ENCODE measurements around the gene TTLL11. TPM values are rescaled to one million over a fixed set of nuclear protein-coding genes. Genes with fewer than 3 reads are reported as not detected.

TTLL11 gene
- total and polyA plus RNA-seq, 2 experiments from 2014 or later, result 0.57 to 1.4 TPM

DNA sequence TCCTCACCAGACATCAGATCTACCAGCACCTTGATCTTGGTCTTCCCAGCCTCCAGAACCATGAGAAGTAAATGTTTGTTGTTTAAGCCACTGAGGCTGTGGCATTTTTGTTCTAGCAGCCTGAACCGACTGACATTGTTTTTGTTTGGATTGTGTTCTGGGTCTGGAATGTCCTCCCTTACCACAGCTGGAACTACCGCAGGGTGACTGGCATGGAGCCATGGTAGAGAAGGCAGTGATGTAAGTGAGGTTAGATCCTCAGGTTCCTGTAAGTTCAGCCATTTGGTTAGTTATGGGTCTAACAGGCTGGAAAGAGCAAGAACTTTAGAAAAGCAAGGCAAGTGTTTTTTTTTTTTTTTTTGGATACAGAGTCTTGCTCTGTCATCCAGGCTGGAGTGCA, 232.4 kb downstream of the TTLL11 start:
- H3K36me3 ChIP-seq (ENCODE audit: insufficient read depth), result no peaks in the 10 kb centered on the region

More for the DNA sequence above, 232.4 kb downstream of the TTLL11 start:
- no peak for TF ChIP-seq REST (IDR thresholded peaks at IDR 0.05; ENCODE audit: unreplicated experiment)
- TF ChIP-seq, protein P1, sequence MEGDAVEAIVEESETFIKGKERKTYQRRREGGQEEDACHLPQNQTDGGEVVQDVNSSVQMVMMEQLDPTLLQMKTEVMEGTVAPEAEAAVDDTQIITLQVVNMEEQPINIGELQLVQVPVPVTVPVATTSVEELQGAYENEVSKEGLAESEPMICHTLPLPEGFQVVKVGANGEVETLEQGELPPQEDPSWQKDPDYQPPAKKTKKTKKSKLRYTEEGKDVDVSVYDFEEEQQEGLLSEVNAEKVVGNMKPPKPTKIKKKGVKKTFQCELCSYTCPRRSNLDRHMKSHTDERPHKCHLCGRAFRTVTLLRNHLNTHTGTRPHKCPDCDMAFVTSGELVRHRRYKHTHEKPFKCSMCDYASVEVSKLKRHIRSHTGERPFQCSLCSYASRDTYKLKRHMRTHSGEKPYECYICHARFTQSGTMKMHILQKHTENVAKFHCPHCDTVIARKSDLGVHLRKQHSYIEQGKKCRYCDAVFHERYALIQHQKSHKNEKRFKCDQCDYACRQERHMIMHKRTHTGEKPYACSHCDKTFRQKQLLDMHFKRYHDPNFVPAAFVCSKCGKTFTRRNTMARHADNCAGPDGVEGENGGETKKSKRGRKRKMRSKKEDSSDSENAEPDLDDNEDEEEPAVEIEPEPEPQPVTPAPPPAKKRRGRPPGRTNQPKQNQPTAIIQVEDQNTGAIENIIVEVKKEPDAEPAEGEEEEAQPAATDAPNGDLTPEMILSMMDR (conservative IDR thresholded peaks at IDR 0.05; ENCODE audit: low read depth in 2 of 2), result no peak
- TF ChIP-seq NANOG (IDR thresholded peaks at IDR 0.05; ENCODE audit: borderline replicate concordance), result no peak
- TF ChIP-seq JUNB (IDR thresholded peaks at IDR 0.05; ENCODE audit: unreplicated experiment), result no peak
- no peak for TF ChIP-seq ETS1 (IDR thresholded peaks at IDR 0.05)
- no peaks in the 10 kb centered on the region for H3K9me2 ChIP-seq (ENCODE audit: insufficient read depth)
- H3K4me3 ChIP-seq, result no peak overlapping the region
- H3K4me1 Mint-ChIP-seq, result peaks cover 37% of the 10 kb centered on the region
- H3K27ac ChIP-seq (ENCODE audit: low read depth), result no peak overlapping the region
- no peaks in the 10 kb centered on the region for H3K9me3 Mint-ChIP-seq
- H3K27me3 Mint-ChIP-seq (ENCODE audit: insufficient read depth, low read depth, poor library complexity), result peaks cover 4% of the 10 kb centered on the region
- peaks cover 10% of the 10 kb centered on the region for H3K4me1 ChIP-seq (ENCODE audit: insufficient read depth)
- DNase-seq (ENCODE audit: low spot score) (no peak), ATAC-seq (no peak)
- H3K4me2 ChIP-seq, result no peak overlapping the region
- no peak overlapping the region for H2AFZ ChIP-seq
- 0 out of 2 replicates have a peak, but pooled peaks cover 3% of the 10 kb centered on the region for H4K20me1 ChIP-seq (replicated peaks; ENCODE audit: insufficient read depth)
- no peaks in the 10 kb centered on the region for H3K36me3 Mint-ChIP-seq (ENCODE audit: low read depth)
- no peaks in the 10 kb centered on the region for H3K27me3 ChIP-seq (ENCODE audit: insufficient read depth)
- no peak overlapping the region for H3K27ac Mint-ChIP-seq
- no peaks in the 10 kb centered on the region for H3F3A ChIP-seq (replicated peaks; ENCODE audit: low read depth)
- H3K79me2 ChIP-seq (replicated peaks; ENCODE audit: insufficient read depth), result no peaks in the 10 kb centered on the region
- H3K4me3 Mint-ChIP-seq, result no peak overlapping the region
